H1 (cell line): ENCODE measurements around the gene ESRRB. TPM values are rescaled to one million over a fixed set of nuclear protein-coding genes. Genes with fewer than 3 reads are reported as not detected.

Source experiments
- CTCF ChIA-PET: fragments of 300-600 bp; sonication (Branson Sonifier 250); formaldehyde crosslinking; loops from one replicate; lab custom pipeline; 2021; ENCODE audit not compliant: partially characterized antibody; lab: Charles Lee
- POLR2A ChIA-PET: fragments of 300-600 bp; sonication (Branson Sonifier 250); formaldehyde crosslinking; loops from one replicate; lab custom pipeline; 2021; ENCODE audit warnings: inconsistent platforms; ENCODE audit not compliant: partially characterized antibody; lab: Charles Lee
- DNase-seq, 2 experiments: peaks; one replicate each; pipeline versions ENCODE4 v3.0.0 to v3.0.0-alpha.2; 2010 to 2022; ENCODE audit warnings: low spot score in 2 of 2, low read depth in 1 of 2, mixed read lengths in 1 of 2
- FAIRE-seq: peaks from 2 replicates; lab custom pipeline; 2011; peaks lifted over from hg19 to GRCh38; lab: Jason Lieb, UNC
- H2AFZ ChIP-seq: 2 replicates; pipeline ENCODE4 v1.8.1; 2012; ENCODE audit warnings: low read length, inconsistent platforms
- H2AK5ac ChIP-seq: 2 replicates; pipeline ENCODE4 v1.6.1; 2013; ENCODE audit warnings: low read depth, low read length
- H2BK120ac ChIP-seq: replicated peaks from 2 replicates; pipeline ENCODE3; 2013; ENCODE audit warnings: low read depth, low read length, inconsistent platforms
- H2BK12ac ChIP-seq: 2 replicates; pipeline ENCODE4 v1.6.1; 2013; ENCODE audit warnings: low read depth, low read length
- H2BK15ac ChIP-seq: 2 replicates; pipeline ENCODE4 v1.6.1; 2013; ENCODE audit warnings: low read length
- H2BK20ac ChIP-seq: 2 replicates; pipeline ENCODE4 v1.6.1; 2013; ENCODE audit warnings: low read length
- H2BK5ac ChIP-seq: 2 replicates; pipeline ENCODE4 v1.6.1; 2013; ENCODE audit warnings: low read depth, low read length
- H3K14ac ChIP-seq: 2 replicates; pipeline ENCODE4 v1.6.1; 2013; ENCODE audit warnings: inconsistent platforms; ENCODE audit not compliant: insufficient read length
- H3K18ac ChIP-seq: 2 replicates; pipeline ENCODE4 v1.6.1; 2013; ENCODE audit warnings: low read length; ENCODE audit errors: extremely low read depth
- H3K23ac ChIP-seq: 2 replicates; pipeline ENCODE4 v1.6.1; 2013; ENCODE audit warnings: inconsistent platforms; ENCODE audit not compliant: insufficient read length
- H3K23me2 ChIP-seq: 2 replicates; pipeline ENCODE4 v1.6.1; 2013; ENCODE audit warnings: low read depth, low read length
- H3K27ac ChIP-seq: 2 replicates; pipeline ENCODE4 v1.6.1; 2011; ENCODE audit warnings: low read depth, low read length, inconsistent platforms
- H3K27me3 ChIP-seq, 4 experiments: replicated peaks in 1 of 4; 1 replicate in 1 of 4; 2 replicates in 3 of 4; pipeline versions ENCODE4 v1.6.1 to v1.8.1; 2011 to 2013; ENCODE audit warnings: low read length in 3 of 4, mild to moderate bottlenecking in 3 of 4, inconsistent platforms in 2 of 4, mixed read lengths in 2 of 4, moderate library complexity in 1 of 4; ENCODE audit not compliant: control insufficient read depth in 3 of 4, insufficient read depth in 3 of 4; ENCODE audit errors: extremely low read depth in 1 of 4
- H3K36me3 ChIP-seq, 4 experiments: 2 replicates each; pipeline versions ENCODE4 v1.6.1 to v1.8.1; 2011 to 2013; ENCODE audit warnings: mild to moderate bottlenecking in 4 of 4, low read length in 3 of 4, moderate library complexity in 2 of 4, control low read depth in 1 of 4, inconsistent platforms in 1 of 4; ENCODE audit not compliant: insufficient read depth in 4 of 4, control insufficient read depth in 2 of 4
- H3K4ac ChIP-seq: replicated peaks from 2 replicates; pipeline ENCODE3; 2013; ENCODE audit warnings: low read length, low read depth, mixed read lengths, inconsistent platforms; ENCODE audit not compliant: insufficient read length
- H3K4me1 ChIP-seq, 4 experiments: replicated peaks in 1 of 4; 1 replicate in 1 of 4; 2 replicates in 3 of 4; pipeline versions ENCODE4 v1.6.1 to v1.8.1; 2011 to 2013; ENCODE audit warnings: low read length in 3 of 4, inconsistent platforms in 2 of 4, mixed read lengths in 1 of 4; ENCODE audit not compliant: insufficient read depth in 4 of 4, control insufficient read depth in 3 of 4
- H3K4me2 ChIP-seq, 2 experiments: 2 replicates each; pipeline versions ENCODE4 v1.6.1 to v1.8.1; 2011 to 2013; ENCODE audit warnings: low read depth in 2 of 2, low read length in 2 of 2, control low read depth in 1 of 2, inconsistent platforms in 1 of 2, mild to moderate bottlenecking in 1 of 2; ENCODE audit not compliant: insufficient read depth in 1 of 2
- H3K4me3 ChIP-seq, 4 experiments: fragments of 200-600, 300-600 bp in 1 of 4; sonication (generic), shearing (Covaris generic), sonication (Bioruptor Twin) in 1 of 4; 2 replicates each; pipeline versions ENCODE4 v1.5.1 to v1.8.1; 2011 to 2016; ENCODE audit warnings: low read length in 4 of 4, low read depth in 3 of 4, control low read depth in 2 of 4, inconsistent platforms in 2 of 4, mild to moderate bottlenecking in 2 of 4, mixed read lengths in 1 of 4, moderate library complexity in 1 of 4; ENCODE audit not compliant: insufficient read depth in 2 of 4; ENCODE audit errors: extremely low read depth in 1 of 4
- H3K56ac ChIP-seq: replicated peaks from 2 replicates; pipeline ENCODE3; 2013; ENCODE audit warnings: low read depth, mild to moderate bottlenecking, mixed read lengths, low read length, inconsistent platforms; ENCODE audit not compliant: insufficient read length
- H3K79me1 ChIP-seq: 2 replicates; pipeline ENCODE4 v1.6.1; 2013; ENCODE audit warnings: low read depth, low read length, control low read depth
- H3K79me2 ChIP-seq, 2 experiments: 2 replicates each; pipeline versions ENCODE4 v1.6.1 to v1.8.1; 2012 to 2013; ENCODE audit warnings: low read length in 2 of 2, mild to moderate bottlenecking in 2 of 2, inconsistent platforms in 1 of 2; ENCODE audit not compliant: insufficient read depth in 2 of 2, control insufficient read depth in 1 of 2
- H3K9ac ChIP-seq, 4 experiments: replicated peaks in 1 of 4; 1 replicate in 1 of 4; 2 replicates in 3 of 4; pipeline versions ENCODE4 v1.6.1 to v1.8.1; 2011 to 2013; ENCODE audit warnings: low read depth in 3 of 4, low read length in 3 of 4, control low read depth in 2 of 4, mild to moderate bottlenecking in 2 of 4, moderate library complexity in 2 of 4, inconsistent platforms in 1 of 4; ENCODE audit errors: extremely low read depth in 1 of 4
- H3K9me3 ChIP-seq, 2 experiments: 2 replicates each; pipeline versions ENCODE4 v1.6.1 to v1.8.1; 2012 to 2013; ENCODE audit warnings: mild to moderate bottlenecking in 2 of 2, moderate library complexity in 2 of 2, control low read depth in 1 of 2, inconsistent platforms in 1 of 2, low read depth in 1 of 2, low read length in 1 of 2, mixed read lengths in 1 of 2; ENCODE audit not compliant: insufficient read depth in 2 of 2
- H4K20me1 ChIP-seq, 2 experiments: replicated peaks in 1 of 2; 2 replicates each; pipeline versions ENCODE3 to v1.8.1; 2011 to 2013; ENCODE audit warnings: inconsistent platforms in 2 of 2, low read length in 2 of 2, mild to moderate bottlenecking in 1 of 2; ENCODE audit not compliant: insufficient read depth in 2 of 2, control insufficient read depth in 1 of 2
- H4K5ac ChIP-seq: 2 replicates; pipeline ENCODE4 v1.6.1; 2013; ENCODE audit warnings: low read length, low read depth, mixed read lengths, inconsistent platforms; ENCODE audit not compliant: insufficient read length
- H4K8ac ChIP-seq: 2 replicates; pipeline ENCODE4 v1.8.0; 2013; ENCODE audit warnings: mild to moderate bottlenecking, moderate library complexity, low read length, inconsistent platforms; ENCODE audit not compliant: insufficient read depth; ENCODE audit errors: extremely low read depth
- H4K91ac ChIP-seq: replicated peaks from 2 replicates; pipeline ENCODE3; 2013; ENCODE audit warnings: low read length, mixed read lengths, inconsistent platforms; ENCODE audit not compliant: insufficient read length
- KDM5A ChIP-seq: fragments of 200-600 bp; IDR thresholded peaks from 2 replicates; pipeline ENCODE4 v1.7.1; 2012; ENCODE audit warnings: mild to moderate bottlenecking, low read length, inconsistent platforms, mixed read lengths
- SAP30 ChIP-seq: fragments of 300-600 bp; sonication (generic); IDR thresholded peaks from 2 replicates; pipeline ENCODE4 v1.7.1; 2012; ENCODE audit warnings: low read length, moderate library complexity, mild to moderate bottlenecking, inconsistent platforms; ENCODE audit not compliant: insufficient read depth, insufficient replicate concordance
- SIN3A ChIP-seq, 2 experiments: IDR thresholded peaks in 1 of 2; conservative IDR thresholded peaks in 1 of 2; 2 replicates each; pipeline ENCODE4 v1.6.1; 2011 to 2012; ENCODE audit warnings: low read length in 2 of 2, improper control_type of control experiment in 1 of 2, low read depth in 1 of 2, mild to moderate bottlenecking in 1 of 2
- SP4 ChIP-seq: IDR thresholded peaks from 2 replicates; pipeline ENCODE4 v1.6.1; 2012; ENCODE audit warnings: low read length, inconsistent platforms
- TAF1 ChIP-seq: IDR thresholded peaks from 2 replicates; pipeline ENCODE4 v1.6.1; 2011; ENCODE audit warnings: mild to moderate bottlenecking, low read depth, low read length
- TCF12 ChIP-seq: IDR thresholded peaks from 2 replicates; pipeline ENCODE4 v1.6.1; 2011; ENCODE audit warnings: low read depth, mild to moderate bottlenecking, low read length
- USF2 ChIP-seq: IDR thresholded peaks from 2 replicates; pipeline ENCODE4 v1.6.1; 2011; ENCODE audit warnings: low read length, improper control_type of control experiment
- WGBS, 2 experiments: shearing (Covaris generic) in 1 of 2; methylation state at CpG; one replicate each; pipeline versions ENCODE4 v1.1.6 to v1.1.7; 2013 to 2015; ENCODE audit warnings: low lambda C conversion rate in 2 of 2, mixed read lengths in 2 of 2, inconsistent platforms in 1 of 2, low coverage in 1 of 2, missing lambda C conversion rate in 1 of 2; ENCODE audit not compliant: insufficient replicate concordance in 2 of 2, insufficient coverage in 1 of 2, insufficient read length in 1 of 2; ENCODE audit errors: extremely low coverage in 1 of 2, missing lambda C conversion rate in 1 of 2; 5-methylcytosine and 5-hydroxymethylcytosine counted together
- polyA plus RNA-seq, 7 experiments: library from polyadenylated mRNA; depleted of rRNA in 3 of 7; stranded (reverse) in 5 of 7; unstranded in 2 of 7; fragments of >200 nt in 5 of 7; fragments of 200-250 nt in 2 of 7; gene quantifications; 1 replicate in 5 of 7; 2 replicates in 1 of 7; 4 replicates in 1 of 7; pipeline versions ENCODE4 v1.2.1 to v1.2.3, GENCODE V29; 2011 to 2013; ENCODE audit warnings: missing spikeins in 2 of 7, mixed read lengths in 2 of 7
- total RNA-seq: library from RNA; stranded (reverse); fragmentation: NEBNext Ultra II Directional; extraction: Animal tissue kit (Norgen Biotek cat#: 25700); gene quantifications from 2 replicates; pipeline ENCODE4 v1.2.1, GENCODE V29; 2021

The ESRRB gene
- total and polyA plus RNA-seq, 2 of the 8 experiments (the other 6 are each of a cell fraction or from before 2014, with no cell fraction given) = 0.29 to 0.45 TPM

GRCh38 chr14:76490735-76491134 is 114.8 kb downstream of the ESRRB start:
- Histone ChIP-seq H3K14ac (no peak overlapping the region), H3K9me3 (no peaks in the 10 kb centered on the region), H2AFZ (no peak overlapping the region), H3K4me2 (no peak overlapping the region), H2BK20ac (no peak overlapping the region), H3K27me3 (no peaks in the 10 kb centered on the region), H4K5ac (no peak overlapping the region), H3K4me1 (peaks cover 0 to 4% (median 3%) of the 10 kb centered on the region in 4 experiments; a peak in 3 of 7 replicates), H3K79me1 (no peaks in the 10 kb centered on the region), H2BK12ac (no peak overlapping the region), H4K8ac (no peak overlapping the region; the same call in 1 of the 2 replicates), H3K79me2 (no peaks in the 10 kb centered on the region), H3K9ac (no peak overlapping the region), H2BK120ac (no peak overlapping the region), H3K4ac (no peak overlapping the region), H2BK5ac (no peak overlapping the region), H3K36me3 (no peaks in the 10 kb centered on the region), H3K27ac (no peak overlapping the region), H2AK5ac (no peak overlapping the region), H3K4me3 (no peak overlapping the region), H3K23me2 (no peaks in the 10 kb centered on the region), H4K20me1 (no peaks in the 10 kb centered on the region), H2BK15ac (no peak overlapping the region), H4K91ac (no peak overlapping the region), H3K23ac (no peak overlapping the region), H3K56ac (no peak overlapping the region), H3K18ac (no peak overlapping the region)
- DNase-seq (no peak), FAIRE-seq (no peak)
- ChIA-PET CTCF (interaction anchor here (0.6 to 11.2 kb wide), 13 partner anchors 7 to 377 kb away, joined by 3 to 87 read pairs (median 4); no protein-coding TSS in a partner anchor), POLR2A (interaction anchor here (1.3 kb wide), 1 partner anchor 20 kb away, joined by 3 read pairs; no protein-coding TSS in a partner anchor)
- TF ChIP-seq SIN3A (conservative IDR thresholded peaks at IDR 0.05 in 1 of 2, IDR thresholded peaks at IDR 0.05 in 1 of 2; ENCODE audit: low read depth in 1 of 2, low read length in 2 of 2) = no peak
- TF ChIP-seq USF2 = no peak
- no peak for TF ChIP-seq TCF12
- no peak for TF ChIP-seq SP4
- no peak for TF ChIP-seq SAP30
- no peak for TF ChIP-seq TAF1
- no peak for TF ChIP-seq KDM5A
- 87% methylated on average over 10 of the region's 10 CpGs; no CpG with 5 or more reads in 1 of the 2 experiments for WGBS, 2 experiments
